Fibroblast of skin of abdomen (primary cell): ENCODE results near the gene DAZ1. TPM values are rescaled to one million over a fixed set of nuclear protein-coding genes. Genes with fewer than 3 reads are reported as not detected.
"Not testable (repeated sequence)": the region's sequence is repeated elsewhere in the genome, so short reads cannot be mapped to it uniquely, and the experiment has no call there.

ENCODE experiments used
- DNase-seq: peaks from one replicate; pipeline ENCODE4 v3.0.0-alpha.2; 2013
- polyA plus RNA-seq, 2 experiments: library from polyadenylated mRNA; unstranded; fragments of 120-200 nt; gene quantifications; one replicate each; pipeline ENCODE4 v1.2.1, GENCODE V29; 2013; ENCODE audit not compliant: insufficient read length in 2 of 2

Gene DAZ1
- polyA plus RNA-seq (2013, experiment 1 of 2; ENCODE audit: insufficient read length): not detected
- polyA plus RNA-seq (2013, experiment 2 of 2; ENCODE audit: insufficient read length): 0.04 TPM

DNA sequence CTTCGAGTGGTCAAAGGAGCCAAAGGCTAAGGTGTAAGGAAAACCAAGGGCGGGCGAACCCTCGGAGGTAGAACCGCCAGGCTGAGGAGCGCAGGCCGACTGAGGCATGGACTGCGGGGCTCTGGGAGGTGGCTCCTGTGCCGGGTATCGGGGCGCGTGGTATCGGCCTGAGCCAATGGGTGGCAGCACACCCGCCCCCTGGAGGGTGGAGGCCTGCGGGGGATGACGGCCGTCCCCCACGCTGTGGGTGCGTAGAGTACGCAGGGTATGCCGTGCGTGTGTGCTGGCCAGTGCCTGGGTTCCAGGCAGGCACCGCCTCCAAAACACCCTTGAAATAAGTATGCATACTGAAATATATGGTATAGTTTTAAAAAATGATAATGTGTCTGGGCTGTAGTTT lies at the start of gene DAZ1:
Gene DAZ1, minus strand, starts transcription at position 101 of the 400 bp plus-strand sequence. CDS start 208 bp downstream, outside the sequence.
- not testable (repeated sequence) for DNase-seq

GRCh38 chrY:23219233-23219632 lies 20.4 kb upstream of the DAZ1 start, which contains the start of gene DAZ2:
DAZ2 (plus strand) TSS chrY:23219533; CDS start chrY:23219741, 208 bp downstream.
- not testable (repeated sequence) for DNase-seq

DNA sequence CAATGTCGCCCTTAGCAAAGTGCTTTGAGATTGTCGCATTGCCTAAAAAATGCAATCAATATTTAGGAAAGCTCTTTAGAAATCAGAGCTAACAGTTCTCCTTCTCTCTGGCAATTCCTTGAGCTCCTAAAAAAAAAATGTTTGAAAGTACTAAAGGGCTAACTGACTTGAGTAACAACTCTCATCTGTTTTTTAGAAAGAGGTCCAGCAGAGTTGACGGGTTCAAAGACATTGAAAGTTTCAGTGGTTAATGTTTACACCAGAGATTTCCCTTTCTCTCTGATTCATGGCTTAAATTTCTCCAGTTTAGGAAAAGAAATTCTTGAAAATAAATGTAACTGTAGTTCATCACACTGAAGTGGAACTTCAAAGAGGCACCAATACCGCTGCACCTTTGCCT lies 11.9 kb upstream of the DAZ1 start:
- not testable (repeated sequence) for DNase-seq

- DNase-seq: not testable (repeated sequence)
Measured at GRCh38 chrY:23209802-23210495, 11.1 kb upstream of the DAZ1 start.

- DNase-seq: not testable (repeated sequence)
Measured at GRCh38 chrY:23207455-23207854, 8.6 kb upstream of the DAZ1 start.
